H1 (cell line): ENCODE measurements around the gene SART1. TPM values are rescaled to one million over a fixed set of nuclear protein-coding genes. Genes with fewer than 3 reads are reported as not detected.

Experiments used
- CTCF ChIA-PET: fragments of 300-600 bp; sonication (Branson Sonifier 250); formaldehyde crosslinking; loops from one replicate; lab custom pipeline; 2021; ENCODE audit not compliant: partially characterized antibody; lab: Charles Lee
- POLR2A ChIA-PET: fragments of 300-600 bp; sonication (Branson Sonifier 250); formaldehyde crosslinking; loops from one replicate; lab custom pipeline; 2021; ENCODE audit warnings: inconsistent platforms; ENCODE audit not compliant: partially characterized antibody; lab: Charles Lee
- DNase-seq, 2 experiments: peaks; one replicate each; pipeline versions ENCODE4 v3.0.0 to v3.0.0-alpha.2; 2010 to 2022; ENCODE audit warnings: low spot score in 2 of 2, low read depth in 1 of 2, mixed read lengths in 1 of 2
- FAIRE-seq: peaks from 2 replicates; lab custom pipeline; 2011; peaks lifted over from hg19 to GRCh38; lab: Jason Lieb, UNC
- H2AFZ ChIP-seq: 2 replicates; pipeline ENCODE4 v1.8.1; 2012; ENCODE audit warnings: low read length, inconsistent platforms
- H2AK5ac ChIP-seq: 2 replicates; pipeline ENCODE4 v1.6.1; 2013; ENCODE audit warnings: low read depth, low read length
- H2BK120ac ChIP-seq: replicated peaks from 2 replicates; pipeline ENCODE3; 2013; ENCODE audit warnings: low read depth, low read length, inconsistent platforms
- H2BK12ac ChIP-seq: 2 replicates; pipeline ENCODE4 v1.6.1; 2013; ENCODE audit warnings: low read depth, low read length
- H2BK15ac ChIP-seq: 2 replicates; pipeline ENCODE4 v1.6.1; 2013; ENCODE audit warnings: low read length
- H2BK20ac ChIP-seq: 2 replicates; pipeline ENCODE4 v1.6.1; 2013; ENCODE audit warnings: low read length
- H2BK5ac ChIP-seq: 2 replicates; pipeline ENCODE4 v1.6.1; 2013; ENCODE audit warnings: low read depth, low read length
- H3K14ac ChIP-seq: 2 replicates; pipeline ENCODE4 v1.6.1; 2013; ENCODE audit warnings: inconsistent platforms; ENCODE audit not compliant: insufficient read length
- H3K18ac ChIP-seq: 2 replicates; pipeline ENCODE4 v1.6.1; 2013; ENCODE audit warnings: low read length; ENCODE audit errors: extremely low read depth
- H3K23ac ChIP-seq: 2 replicates; pipeline ENCODE4 v1.6.1; 2013; ENCODE audit warnings: inconsistent platforms; ENCODE audit not compliant: insufficient read length
- H3K23me2 ChIP-seq: 2 replicates; pipeline ENCODE4 v1.6.1; 2013; ENCODE audit warnings: low read depth, low read length
- H3K27ac ChIP-seq: 2 replicates; pipeline ENCODE4 v1.6.1; 2011; ENCODE audit warnings: low read depth, low read length, inconsistent platforms
- H3K27me3 ChIP-seq, 4 experiments: replicated peaks in 1 of 4; 1 replicate in 1 of 4; 2 replicates in 3 of 4; pipeline versions ENCODE4 v1.6.1 to v1.8.1; 2011 to 2013; ENCODE audit warnings: low read length in 3 of 4, mild to moderate bottlenecking in 3 of 4, inconsistent platforms in 2 of 4, mixed read lengths in 2 of 4, moderate library complexity in 1 of 4; ENCODE audit not compliant: control insufficient read depth in 3 of 4, insufficient read depth in 3 of 4; ENCODE audit errors: extremely low read depth in 1 of 4
- H3K36me3 ChIP-seq, 4 experiments: 2 replicates each; pipeline versions ENCODE4 v1.6.1 to v1.8.1; 2011 to 2013; ENCODE audit warnings: mild to moderate bottlenecking in 4 of 4, low read length in 3 of 4, moderate library complexity in 2 of 4, control low read depth in 1 of 4, inconsistent platforms in 1 of 4; ENCODE audit not compliant: insufficient read depth in 4 of 4, control insufficient read depth in 2 of 4
- H3K4ac ChIP-seq: replicated peaks from 2 replicates; pipeline ENCODE3; 2013; ENCODE audit warnings: low read length, low read depth, mixed read lengths, inconsistent platforms; ENCODE audit not compliant: insufficient read length
- H3K4me1 ChIP-seq, 4 experiments: replicated peaks in 1 of 4; 1 replicate in 1 of 4; 2 replicates in 3 of 4; pipeline versions ENCODE4 v1.6.1 to v1.8.1; 2011 to 2013; ENCODE audit warnings: low read length in 3 of 4, inconsistent platforms in 2 of 4, mixed read lengths in 1 of 4; ENCODE audit not compliant: insufficient read depth in 4 of 4, control insufficient read depth in 3 of 4
- H3K4me2 ChIP-seq, 2 experiments: 2 replicates each; pipeline versions ENCODE4 v1.6.1 to v1.8.1; 2011 to 2013; ENCODE audit warnings: low read depth in 2 of 2, low read length in 2 of 2, control low read depth in 1 of 2, inconsistent platforms in 1 of 2, mild to moderate bottlenecking in 1 of 2; ENCODE audit not compliant: insufficient read depth in 1 of 2
- H3K4me3 ChIP-seq, 4 experiments: fragments of 200-600, 300-600 bp in 1 of 4; sonication (generic), shearing (Covaris generic), sonication (Bioruptor Twin) in 1 of 4; 2 replicates each; pipeline versions ENCODE4 v1.5.1 to v1.8.1; 2011 to 2016; ENCODE audit warnings: low read length in 4 of 4, low read depth in 3 of 4, control low read depth in 2 of 4, inconsistent platforms in 2 of 4, mild to moderate bottlenecking in 2 of 4, mixed read lengths in 1 of 4, moderate library complexity in 1 of 4; ENCODE audit not compliant: insufficient read depth in 2 of 4; ENCODE audit errors: extremely low read depth in 1 of 4
- H3K56ac ChIP-seq: replicated peaks from 2 replicates; pipeline ENCODE3; 2013; ENCODE audit warnings: low read depth, mild to moderate bottlenecking, mixed read lengths, low read length, inconsistent platforms; ENCODE audit not compliant: insufficient read length
- H3K79me1 ChIP-seq: 2 replicates; pipeline ENCODE4 v1.6.1; 2013; ENCODE audit warnings: low read depth, low read length, control low read depth
- H3K79me2 ChIP-seq, 2 experiments: 2 replicates each; pipeline versions ENCODE4 v1.6.1 to v1.8.1; 2012 to 2013; ENCODE audit warnings: low read length in 2 of 2, mild to moderate bottlenecking in 2 of 2, inconsistent platforms in 1 of 2; ENCODE audit not compliant: insufficient read depth in 2 of 2, control insufficient read depth in 1 of 2
- H3K9ac ChIP-seq, 4 experiments: replicated peaks in 1 of 4; 1 replicate in 1 of 4; 2 replicates in 3 of 4; pipeline versions ENCODE4 v1.6.1 to v1.8.1; 2011 to 2013; ENCODE audit warnings: low read depth in 3 of 4, low read length in 3 of 4, control low read depth in 2 of 4, mild to moderate bottlenecking in 2 of 4, moderate library complexity in 2 of 4, inconsistent platforms in 1 of 4; ENCODE audit errors: extremely low read depth in 1 of 4
- H3K9me3 ChIP-seq, 2 experiments: 2 replicates each; pipeline versions ENCODE4 v1.6.1 to v1.8.1; 2012 to 2013; ENCODE audit warnings: mild to moderate bottlenecking in 2 of 2, moderate library complexity in 2 of 2, control low read depth in 1 of 2, inconsistent platforms in 1 of 2, low read depth in 1 of 2, low read length in 1 of 2, mixed read lengths in 1 of 2; ENCODE audit not compliant: insufficient read depth in 2 of 2
- H4K20me1 ChIP-seq, 2 experiments: replicated peaks in 1 of 2; 2 replicates each; pipeline versions ENCODE3 to v1.8.1; 2011 to 2013; ENCODE audit warnings: inconsistent platforms in 2 of 2, low read length in 2 of 2, mild to moderate bottlenecking in 1 of 2; ENCODE audit not compliant: insufficient read depth in 2 of 2, control insufficient read depth in 1 of 2
- H4K5ac ChIP-seq: 2 replicates; pipeline ENCODE4 v1.6.1; 2013; ENCODE audit warnings: low read length, low read depth, mixed read lengths, inconsistent platforms; ENCODE audit not compliant: insufficient read length
- H4K8ac ChIP-seq: 2 replicates; pipeline ENCODE4 v1.8.0; 2013; ENCODE audit warnings: mild to moderate bottlenecking, moderate library complexity, low read length, inconsistent platforms; ENCODE audit not compliant: insufficient read depth; ENCODE audit errors: extremely low read depth
- H4K91ac ChIP-seq: replicated peaks from 2 replicates; pipeline ENCODE3; 2013; ENCODE audit warnings: low read length, mixed read lengths, inconsistent platforms; ENCODE audit not compliant: insufficient read length
- CBX8 ChIP-seq: fragments of 300-800, 300-1000 bp; sonication (generic); IDR thresholded peaks from 2 replicates; pipeline ENCODE4 v1.7.1; 2016; ENCODE audit warnings: low read depth, low read length, borderline replicate concordance
- CHD2 ChIP-seq: IDR thresholded peaks from 2 replicates; pipeline ENCODE4 v1.6.1; 2012; ENCODE audit warnings: low read length, improper control_type of control experiment
- CREB1 ChIP-seq: IDR thresholded peaks from 2 replicates; pipeline ENCODE4 v1.6.1; 2012; ENCODE audit warnings: inconsistent platforms
- CTBP2 ChIP-seq: IDR thresholded peaks from 2 replicates; pipeline ENCODE4 v1.7.0; 2011; ENCODE audit warnings: borderline replicate concordance, mild to moderate bottlenecking, moderate library complexity, mixed read lengths, low read length; ENCODE audit not compliant: insufficient read depth, insufficient read length
- POU5F1 ChIP-seq: IDR thresholded peaks from 2 replicates; pipeline ENCODE4 v1.6.1; 2011; ENCODE audit warnings: low read depth, mild to moderate bottlenecking, low read length, moderate library complexity
- RBBP5 ChIP-seq: IDR thresholded peaks from 2 replicates; pipeline ENCODE4 v1.7.1; 2012; ENCODE audit warnings: low read depth, mild to moderate bottlenecking, inconsistent platforms, low read length, moderate library complexity, borderline replicate concordance
- RNF2 ChIP-seq: fragments of 200-900, 300-1000 bp; sonication (generic); IDR thresholded peaks from 2 replicates; pipeline ENCODE4 v1.7.1; 2016; ENCODE audit warnings: borderline replicate concordance, low read depth, mild to moderate bottlenecking, antibody characterized with exemption, low read length; ENCODE audit not compliant: poor library complexity, severe bottlenecking; ENCODE audit errors: missing control alignments
- SP1 ChIP-seq: IDR thresholded peaks from 2 replicates; pipeline ENCODE4 v1.6.1; 2011; ENCODE audit warnings: low read depth, low read length
- SP4 ChIP-seq: IDR thresholded peaks from 2 replicates; pipeline ENCODE4 v1.6.1; 2012; ENCODE audit warnings: low read length, inconsistent platforms
- TCF12 ChIP-seq: IDR thresholded peaks from 2 replicates; pipeline ENCODE4 v1.6.1; 2011; ENCODE audit warnings: low read depth, mild to moderate bottlenecking, low read length
- TEAD4 ChIP-seq: IDR thresholded peaks from 2 replicates; pipeline ENCODE4 v1.6.1; 2012; ENCODE audit warnings: low read depth, low read length, inconsistent platforms, mixed read lengths
- WGBS, 2 experiments: shearing (Covaris generic) in 1 of 2; methylation state at CpG; one replicate each; pipeline versions ENCODE4 v1.1.6 to v1.1.7; 2013 to 2015; ENCODE audit warnings: low lambda C conversion rate in 2 of 2, mixed read lengths in 2 of 2, inconsistent platforms in 1 of 2, low coverage in 1 of 2, missing lambda C conversion rate in 1 of 2; ENCODE audit not compliant: insufficient replicate concordance in 2 of 2, insufficient coverage in 1 of 2, insufficient read length in 1 of 2; ENCODE audit errors: extremely low coverage in 1 of 2, missing lambda C conversion rate in 1 of 2; 5-methylcytosine and 5-hydroxymethylcytosine counted together
- polyA plus RNA-seq, 7 experiments: library from polyadenylated mRNA; depleted of rRNA in 3 of 7; stranded (reverse) in 5 of 7; unstranded in 2 of 7; fragments of >200 nt in 5 of 7; fragments of 200-250 nt in 2 of 7; gene quantifications; 1 replicate in 5 of 7; 2 replicates in 1 of 7; 4 replicates in 1 of 7; pipeline versions ENCODE4 v1.2.1 to v1.2.3, GENCODE V29; 2011 to 2013; ENCODE audit warnings: missing spikeins in 2 of 7, mixed read lengths in 2 of 7
- total RNA-seq: library from RNA; stranded (reverse); fragmentation: NEBNext Ultra II Directional; extraction: Animal tissue kit (Norgen Biotek cat#: 25700); gene quantifications from 2 replicates; pipeline ENCODE4 v1.2.1, GENCODE V29; 2021
- TF ChIP-seq, protein P1 (sequence below): IDR thresholded peaks from 2 replicates; pipeline ENCODE4 v1.6.1; 2012; ENCODE audit warnings: inconsistent platforms

The SART1 gene
- total and polyA plus RNA-seq, 2 of the 8 experiments (the other 6 are each of a cell fraction or from before 2014, with no cell fraction given) = 9.7 to 46.1 TPM

DNA sequence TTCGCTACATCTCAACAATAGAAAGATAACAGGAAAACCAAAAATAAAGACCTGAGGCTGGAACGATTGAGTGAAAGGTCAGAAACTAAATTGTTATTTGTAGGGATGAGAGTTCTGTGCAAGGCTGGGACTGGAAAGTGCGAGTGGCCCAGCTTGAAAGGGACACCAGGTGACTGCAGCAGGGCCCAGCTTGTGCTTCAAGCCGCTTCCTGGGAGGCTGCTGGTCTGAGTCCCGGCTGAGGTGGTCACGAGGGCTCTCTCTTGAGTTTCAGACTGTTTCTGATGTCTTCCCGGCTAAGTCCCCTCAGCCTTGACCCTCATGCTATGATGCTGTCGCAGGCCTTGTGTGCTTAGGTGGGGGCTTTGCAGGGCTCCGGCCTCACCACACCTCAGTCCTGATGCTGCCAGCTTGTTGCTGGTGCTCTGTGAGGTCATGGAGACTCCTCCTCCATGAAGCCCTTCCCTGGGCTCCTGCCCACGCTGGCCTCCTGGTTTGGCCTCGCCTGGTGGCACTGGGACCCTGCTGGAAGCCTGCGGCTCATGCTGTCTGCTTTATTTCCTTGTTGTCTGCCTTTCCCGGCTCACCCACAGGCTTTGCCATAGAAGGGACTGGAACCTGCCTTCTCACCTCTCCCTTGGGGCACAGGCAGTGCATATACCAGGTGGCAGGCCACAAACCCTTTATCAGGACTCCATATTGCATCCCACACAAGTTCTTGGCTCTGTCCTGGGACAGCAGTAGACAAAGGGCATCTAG lies 44.8 kb downstream of the SART1 start:
- H4K91ac ChIP-seq = no peak overlapping the region
- H2BK15ac ChIP-seq = 0 out of 2 replicates have a peak overlapping the region, but pooled peaks have one; percentile 18
- ChIA-PET CTCF (interaction anchor here (0.6 to 2.0 kb wide), 2 partner anchors 16 to 322 kb away, joined by 3 to 9 read pairs; no protein-coding TSS in a partner anchor), POLR2A (interaction anchor here (1.0 to 1.8 kb wide), 2 partner anchors 44 to 46 kb away, joined by 3 to 7 read pairs; no protein-coding TSS in a partner anchor)
- TF ChIP-seq SP4 (no peak), TEAD4 (no peak), CREB1 (no peak), RNF2 (no peak), POU5F1 (no peak), RBBP5 (no peak), CTBP2 (no peak), TCF12 (no peak), CBX8 (no peak), SP1 (no peak), CHD2 (no peak)
- TF ChIP-seq, protein P1, sequence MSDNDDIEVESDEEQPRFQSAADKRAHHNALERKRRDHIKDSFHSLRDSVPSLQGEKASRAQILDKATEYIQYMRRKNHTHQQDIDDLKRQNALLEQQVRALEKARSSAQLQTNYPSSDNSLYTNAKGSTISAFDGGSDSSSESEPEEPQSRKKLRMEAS = no peak
- H3K14ac ChIP-seq = no peak overlapping the region
- peaks cover 2 to 8% (median 6%) of the 10 kb centered on the region in 4 experiments for H3K27me3 ChIP-seq
- no peak overlapping the region for H3K4me3 ChIP-seq
- peak overlapping the region; percentile 76 for H3K4ac ChIP-seq
- H2BK20ac ChIP-seq = no peak overlapping the region
- peaks cover 8% of the 10 kb centered on the region for H3K79me1 ChIP-seq
- H2BK120ac ChIP-seq = no peak overlapping the region
- H3K9ac ChIP-seq = no peak overlapping the region
- no peak for FAIRE-seq
- peak overlapping the region; percentile 49 for H2BK5ac ChIP-seq
- H3K79me2 ChIP-seq = peaks cover 0 to 15% of the 10 kb centered on the region in 2 experiments; a peak in 2 of 4 replicates
- no peak overlapping the region for H3K18ac ChIP-seq
- H3K27ac ChIP-seq = no peak overlapping the region
- H4K5ac ChIP-seq = no peak overlapping the region
- no peak overlapping the region for H2AK5ac ChIP-seq
- H2BK12ac ChIP-seq = peak overlapping the region; percentile 71; the same call in 1 of the 2 replicates
- peaks cover 0 to 17% (median 6%) of the 10 kb centered on the region in 4 experiments; a peak in 5 of 7 replicates for H3K4me1 ChIP-seq
- DNase-seq = no peak
- H3K56ac ChIP-seq = no peak overlapping the region
- no peak overlapping the region for H3K23ac ChIP-seq
- H3K9me3 ChIP-seq = no peaks in the 10 kb centered on the region
- 89% methylated on average over 13 of the region's 13 CpGs; no CpG with 5 or more reads in 1 of the 2 experiments for WGBS, 2 experiments
- no peak overlapping the region for H2AFZ ChIP-seq
- H3K36me3 ChIP-seq = peaks cover 0 to 10% (median 4%) of the 10 kb centered on the region in 4 experiments; a peak in 5 of 8 replicates
- 0 out of 2 replicates have a peak, but pooled peaks cover 2% of the 10 kb centered on the region for H3K23me2 ChIP-seq
- no peak overlapping the region for H3K4me2 ChIP-seq
- peak overlapping the region; percentile 32; the same call in 1 of the 2 replicates for H4K8ac ChIP-seq
- peaks cover 0 to 4% of the 10 kb centered on the region in 2 experiments for H4K20me1 ChIP-seq
